Left forelimb (tissue), 1 donor: ENCODE measurements around the gene CIDEC.
"Not testable (repeated sequence)": the region's sequence is repeated elsewhere in the genome, so short reads cannot be mapped to it uniquely, and the experiment has no call there.

Experiments used
- DNase-seq: peaks from one replicate; pipeline ENCODE4 v3.0.0-alpha.2; 2018; ENCODE audit warnings: low spot score

The CIDEC gene

DNA sequence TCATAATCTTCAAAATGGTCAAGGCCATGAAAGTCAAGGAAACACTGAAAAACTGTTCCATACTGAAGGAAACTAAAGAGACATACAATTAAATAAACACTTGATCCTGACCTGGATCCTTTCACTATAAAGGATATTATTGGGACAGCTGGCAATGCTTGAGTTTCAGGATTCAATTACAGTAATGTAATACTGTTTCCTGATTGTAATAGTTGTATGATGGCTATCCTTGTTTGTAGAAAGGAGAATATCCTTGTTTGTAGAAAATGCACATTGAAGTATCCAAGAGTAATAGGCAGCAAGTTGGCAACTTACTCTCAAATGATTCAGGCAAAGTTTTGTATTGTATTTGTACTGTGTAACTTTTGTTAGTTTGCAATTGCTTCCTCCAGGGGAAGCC is 4.6 kb downstream of the CIDEC start:
- no peak for DNase-seq

DNA sequence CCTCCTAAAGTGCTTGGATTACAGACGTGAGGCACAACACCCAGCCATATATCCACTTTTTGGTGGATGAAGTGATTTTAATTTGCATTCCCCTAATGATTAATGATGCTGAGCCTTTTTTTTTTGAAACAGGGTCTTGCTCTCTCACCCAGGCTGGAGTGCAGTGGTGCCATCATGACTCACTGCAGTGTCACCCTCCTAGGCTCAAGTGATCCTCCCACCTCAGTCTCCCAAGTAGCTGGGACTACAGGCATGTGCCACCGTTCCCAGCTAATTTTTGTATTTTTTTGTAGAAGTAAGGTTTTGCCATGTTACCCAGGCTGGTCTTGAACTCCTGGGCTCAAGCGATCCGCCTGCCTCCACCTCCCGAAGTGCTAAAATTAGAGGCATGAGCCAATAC is 8.0 kb downstream of the CIDEC start:
- DNase-seq: not testable (repeated sequence)

DNA sequence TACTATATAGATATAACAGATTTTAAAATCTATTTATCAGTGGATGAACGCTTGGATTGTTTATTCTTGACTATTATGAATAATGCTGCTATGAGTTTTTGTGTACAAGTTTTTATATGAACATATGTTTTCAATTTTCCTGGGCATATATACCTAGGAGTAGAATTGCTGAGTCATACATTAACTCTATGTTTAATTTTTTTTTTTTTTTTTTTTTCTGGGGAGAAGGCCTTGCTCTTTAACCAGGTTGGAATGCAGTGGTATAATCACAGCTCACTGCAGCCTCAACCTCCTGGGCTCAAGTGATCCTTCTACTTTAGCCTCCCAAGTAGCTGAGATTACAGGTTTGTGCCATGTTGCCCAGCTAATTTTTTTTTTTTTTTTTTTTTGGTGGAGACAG is 9.1 kb downstream of the CIDEC start:
- DNase-seq: no peak

DNA sequence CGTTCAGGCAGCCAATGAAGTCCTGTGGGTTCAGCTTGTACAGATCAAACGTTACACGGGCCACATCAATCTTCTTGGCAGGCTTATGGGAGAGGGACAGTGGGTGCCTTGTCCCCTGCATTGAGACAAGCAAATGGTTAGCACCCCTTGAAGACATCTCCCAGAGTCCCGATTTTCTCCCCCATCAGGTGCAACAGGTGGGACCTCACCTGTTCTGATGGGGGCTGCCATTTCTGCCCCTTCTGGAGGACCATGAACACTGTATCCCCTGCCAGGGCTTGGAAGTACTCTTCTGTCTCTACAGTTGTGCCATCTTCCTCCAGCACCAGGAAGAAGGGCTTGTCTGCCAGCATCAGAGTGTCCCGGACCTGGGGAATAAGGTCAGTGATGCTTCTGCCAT is 10.1 kb downstream of the CIDEC start:
- DNase-seq: no peak

DNA sequence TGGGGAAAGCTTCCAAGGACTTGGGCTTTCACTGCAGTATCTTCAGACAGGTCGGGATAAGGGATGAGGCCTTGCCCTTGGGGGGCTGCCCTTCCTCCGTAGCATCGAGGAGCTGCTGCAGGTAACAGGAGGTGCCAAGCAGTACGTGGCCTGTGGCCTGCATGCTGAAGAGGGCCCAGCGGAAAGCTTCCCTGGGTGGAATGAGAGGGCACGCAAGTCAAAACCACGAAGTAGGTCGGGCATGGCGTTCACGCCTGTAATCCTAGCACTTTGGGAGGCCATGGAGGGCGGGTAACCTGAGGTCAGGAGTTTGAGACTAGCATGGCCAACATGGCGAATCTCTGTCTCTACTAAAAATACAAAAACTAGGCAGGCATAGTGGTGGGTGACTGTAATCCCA is 12.9 kb downstream of the CIDEC start:
- no peak for DNase-seq

DNA sequence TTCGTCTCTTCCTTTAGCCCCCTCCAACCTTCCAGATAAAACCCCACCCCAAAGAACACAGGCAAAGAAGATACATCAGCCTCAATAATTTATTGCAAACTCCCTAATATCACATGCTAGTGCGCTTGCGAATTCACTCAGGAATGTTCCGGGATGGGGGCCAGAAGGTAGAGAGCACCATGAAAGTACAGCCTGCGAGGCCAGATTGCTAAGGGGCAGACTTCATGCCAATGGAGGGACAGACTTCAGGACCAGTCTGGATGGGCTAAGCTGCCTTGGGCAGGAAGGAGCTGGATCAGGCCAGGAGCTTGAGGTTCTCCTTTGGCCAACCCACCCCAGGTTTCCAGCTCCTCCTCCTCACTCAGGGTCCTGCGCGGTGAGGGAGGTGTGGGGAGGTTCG is 13.4 kb downstream of the CIDEC start:
- DNase-seq: no peak

DNA sequence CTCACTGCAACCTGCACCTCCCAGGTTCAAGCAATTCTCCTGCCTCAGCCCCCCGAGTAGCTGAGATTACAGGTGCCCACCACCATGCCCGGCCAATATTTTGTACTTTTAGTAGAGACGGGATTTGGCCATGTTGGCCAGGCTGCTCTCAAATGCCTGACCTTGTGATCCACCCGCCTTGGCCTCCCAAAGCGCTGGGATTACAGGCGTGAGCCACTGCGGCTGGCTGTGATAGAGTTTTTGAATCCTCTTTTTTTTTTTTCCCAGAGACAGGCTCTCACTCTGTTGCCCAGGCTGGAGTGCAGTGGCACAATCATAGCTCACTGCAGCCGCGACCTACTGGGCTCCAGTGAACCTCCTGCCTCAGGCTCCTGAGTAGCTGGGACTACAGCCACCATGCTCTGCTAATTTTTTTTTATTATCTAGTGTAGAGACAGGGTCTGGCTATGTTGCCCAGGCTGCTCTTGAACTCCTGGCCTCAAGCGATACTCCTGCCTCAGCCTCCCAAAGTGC is 14.9 kb downstream of the CIDEC start:
- not testable (repeated sequence) for DNase-seq

DNA sequence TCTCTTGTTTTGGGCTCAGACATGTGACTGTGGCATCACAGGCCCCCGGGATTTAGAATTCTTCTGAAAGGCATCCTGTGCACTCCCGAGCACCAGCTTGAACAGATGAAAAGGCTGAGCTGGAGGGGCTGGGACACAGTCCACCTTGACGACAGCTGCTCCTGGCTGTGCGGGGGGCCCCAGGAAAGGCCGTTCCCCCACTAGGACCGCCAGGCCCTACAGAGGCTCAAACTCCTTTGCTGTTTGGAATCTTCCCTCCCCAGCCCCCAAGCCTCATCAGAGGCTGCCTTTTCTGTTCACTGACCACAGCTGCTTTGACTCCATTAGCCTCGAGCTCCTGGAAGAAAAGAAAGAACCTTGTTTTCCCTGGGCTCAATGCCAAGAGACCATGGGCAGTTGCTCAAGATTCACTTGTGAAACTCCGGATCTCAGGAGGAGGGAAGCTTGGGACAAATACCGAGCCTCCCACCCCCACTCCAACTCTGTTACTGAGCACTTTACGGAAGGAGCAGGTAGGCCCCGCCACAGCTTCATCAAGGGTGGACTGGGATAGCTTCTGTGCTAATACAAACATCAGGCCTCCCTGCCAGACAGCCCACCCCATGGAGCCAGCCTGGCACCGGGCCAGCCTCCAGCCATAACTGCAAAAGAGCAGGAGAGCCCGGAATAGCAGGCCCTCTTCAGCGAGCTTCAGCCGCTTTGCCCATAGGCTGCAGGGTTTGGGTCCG is 15.7 kb downstream of the CIDEC start:
- no peak for DNase-seq

DNA sequence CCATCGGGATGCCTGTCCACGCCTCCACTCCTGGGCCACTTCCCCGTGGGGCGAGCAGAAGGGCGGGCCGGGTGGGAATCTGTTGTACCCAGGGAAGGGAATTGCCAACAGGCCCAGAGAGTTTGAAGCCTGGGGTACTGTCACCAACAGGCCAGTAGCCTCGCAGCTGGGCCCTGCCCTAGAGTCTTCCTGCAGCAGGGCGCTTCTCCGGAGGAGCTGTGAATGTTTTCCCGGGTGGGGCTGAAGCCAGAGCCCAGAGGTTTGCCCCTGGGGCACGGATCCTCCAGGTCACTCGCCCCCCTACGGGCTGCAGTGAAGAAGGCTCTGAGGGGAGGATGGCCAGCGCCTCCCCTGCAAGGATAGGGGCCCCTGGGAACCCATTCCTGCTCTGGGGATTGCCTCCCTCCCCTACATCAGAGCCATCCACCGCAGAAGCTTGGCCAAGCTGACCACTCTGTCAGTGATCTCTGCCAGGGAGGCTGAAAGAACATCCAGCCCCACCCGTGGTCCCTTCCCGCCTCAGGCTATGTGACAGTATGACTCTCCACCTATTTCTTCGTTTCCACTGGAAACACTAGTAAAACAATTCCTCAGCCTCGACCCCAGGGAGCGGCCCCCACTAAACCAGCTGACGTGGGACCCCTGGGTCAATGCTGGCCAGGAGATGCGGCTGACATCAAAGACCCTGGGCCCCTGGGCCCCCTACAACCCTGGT is 16.8 kb downstream of the CIDEC start:
- no peak for DNase-seq

DNA sequence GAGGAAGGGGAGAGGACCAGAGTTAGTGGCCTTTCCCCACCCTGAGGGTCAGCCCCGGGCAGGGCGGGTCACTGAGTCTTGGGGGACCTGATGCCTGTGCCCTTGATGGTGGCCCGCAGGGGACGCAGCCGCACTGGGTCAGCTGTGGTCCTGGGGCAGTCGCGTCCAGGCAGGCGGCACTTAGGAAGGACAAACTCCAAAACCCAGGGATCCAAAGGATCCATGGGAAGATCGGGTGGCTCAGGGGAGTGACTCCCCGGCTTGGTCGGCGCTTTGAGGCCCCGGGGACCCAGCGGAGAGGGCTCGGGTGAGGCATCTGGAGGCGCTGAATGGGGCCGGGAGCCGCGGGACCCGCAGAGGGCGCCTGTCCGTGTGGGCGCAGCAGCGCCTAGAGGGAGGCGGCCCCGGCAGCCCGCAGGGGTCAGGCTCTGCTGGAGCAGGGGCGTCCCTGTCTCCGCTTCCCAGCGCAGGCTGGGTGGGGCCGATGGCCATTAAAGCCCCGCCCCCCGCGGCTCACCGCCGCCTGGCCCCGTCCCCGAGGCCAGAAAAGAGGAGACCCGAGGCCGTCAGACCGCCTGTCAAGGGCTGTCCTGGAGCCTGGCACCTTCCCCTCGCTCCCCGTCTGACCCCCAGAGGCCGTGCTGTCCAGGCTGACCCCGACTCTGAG is 17.5 kb downstream of the CIDEC start:
- DNase-seq: no peak

DNA sequence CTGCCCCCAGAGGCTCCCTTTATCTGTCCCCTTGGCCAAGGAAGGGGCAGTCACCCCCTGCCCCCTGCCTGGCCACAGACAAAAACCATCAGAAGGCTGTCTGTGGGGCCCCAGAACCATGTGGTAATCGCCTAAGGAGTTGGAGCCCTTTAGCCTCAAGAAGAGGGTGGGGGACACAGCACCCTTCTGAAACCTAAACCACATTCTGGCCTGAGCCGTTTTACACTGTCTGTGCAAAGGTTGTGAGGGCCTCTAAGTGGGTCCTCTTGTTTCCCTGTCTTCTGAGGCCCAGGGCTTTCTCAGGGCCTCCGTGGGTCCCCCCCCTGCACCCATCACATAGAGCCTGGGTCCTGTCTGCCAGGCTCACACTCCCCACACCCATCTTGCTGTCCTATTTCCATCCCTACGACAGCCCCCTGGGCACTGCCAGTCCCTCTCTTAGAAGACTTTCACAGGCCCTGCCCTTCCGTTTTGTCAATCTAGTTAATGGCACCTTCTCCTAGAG is 18.4 kb downstream of the CIDEC start:
- no peak for DNase-seq

DNA sequence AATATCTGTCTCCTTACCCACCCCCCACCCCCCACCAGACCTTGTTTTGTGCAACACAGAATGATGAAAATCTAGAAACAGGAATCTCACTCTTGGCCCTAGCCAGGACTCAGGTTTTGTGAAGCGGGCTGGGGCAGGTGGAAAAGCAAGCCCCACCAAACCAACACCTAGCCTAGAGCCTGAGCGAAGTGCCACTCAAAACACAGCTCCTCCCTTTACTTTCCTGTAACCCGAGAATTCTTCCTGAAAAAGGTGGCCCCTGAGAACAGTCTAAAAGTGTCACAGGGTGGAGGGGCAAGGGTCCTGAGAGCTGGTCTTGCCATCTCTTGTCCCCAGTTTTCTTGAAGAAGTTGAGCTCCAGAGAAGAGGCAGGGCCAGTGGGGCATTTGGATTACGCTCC is 18.9 kb downstream of the CIDEC start:
- no peak for DNase-seq

DNA sequence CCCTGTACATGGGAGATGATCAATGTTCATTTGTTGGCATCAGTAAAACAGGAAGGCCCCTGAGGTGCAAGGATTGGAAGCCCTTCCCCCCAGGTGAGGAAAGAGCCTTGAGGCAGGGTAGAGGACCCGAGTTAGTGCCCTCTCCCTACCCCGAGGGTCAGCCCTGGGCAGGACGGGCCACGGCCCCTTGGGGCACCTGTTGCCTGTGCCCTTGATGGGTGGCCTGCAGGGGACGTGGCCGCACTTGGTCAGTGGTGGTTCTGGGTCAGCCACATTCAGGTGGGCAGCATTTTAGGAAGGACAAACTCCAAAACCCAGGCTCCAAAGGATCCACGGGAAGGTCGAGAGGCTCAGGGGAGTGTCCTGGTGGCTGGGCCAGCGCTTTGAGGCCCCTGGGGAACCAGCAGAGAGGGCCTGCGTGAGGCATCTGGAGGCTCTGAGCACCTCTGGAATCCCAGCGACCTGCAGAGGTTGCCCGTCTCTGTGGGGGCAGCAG is 20.5 kb downstream of the CIDEC start:
- no peak for DNase-seq

DNA sequence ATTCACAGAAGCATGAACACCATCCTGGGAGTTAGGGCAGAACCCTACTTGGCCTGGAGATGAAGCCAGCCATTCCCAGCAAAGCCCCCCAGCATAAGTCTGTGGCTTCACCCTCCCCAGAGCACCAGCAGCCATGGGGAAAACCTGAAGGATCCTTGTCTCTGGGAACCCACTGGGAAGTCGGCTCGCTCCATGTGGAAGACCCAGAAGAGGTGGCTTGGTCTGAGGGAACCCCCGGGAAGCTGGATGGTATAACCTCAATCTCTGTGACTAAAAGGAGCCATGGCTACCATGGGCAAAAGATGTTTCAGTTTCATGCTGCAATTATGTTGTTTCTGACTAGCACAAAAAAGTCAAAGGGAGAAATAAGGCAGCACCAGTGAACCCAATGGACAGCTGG is 24.5 kb downstream of the CIDEC start:
- DNase-seq: no peak

DNA sequence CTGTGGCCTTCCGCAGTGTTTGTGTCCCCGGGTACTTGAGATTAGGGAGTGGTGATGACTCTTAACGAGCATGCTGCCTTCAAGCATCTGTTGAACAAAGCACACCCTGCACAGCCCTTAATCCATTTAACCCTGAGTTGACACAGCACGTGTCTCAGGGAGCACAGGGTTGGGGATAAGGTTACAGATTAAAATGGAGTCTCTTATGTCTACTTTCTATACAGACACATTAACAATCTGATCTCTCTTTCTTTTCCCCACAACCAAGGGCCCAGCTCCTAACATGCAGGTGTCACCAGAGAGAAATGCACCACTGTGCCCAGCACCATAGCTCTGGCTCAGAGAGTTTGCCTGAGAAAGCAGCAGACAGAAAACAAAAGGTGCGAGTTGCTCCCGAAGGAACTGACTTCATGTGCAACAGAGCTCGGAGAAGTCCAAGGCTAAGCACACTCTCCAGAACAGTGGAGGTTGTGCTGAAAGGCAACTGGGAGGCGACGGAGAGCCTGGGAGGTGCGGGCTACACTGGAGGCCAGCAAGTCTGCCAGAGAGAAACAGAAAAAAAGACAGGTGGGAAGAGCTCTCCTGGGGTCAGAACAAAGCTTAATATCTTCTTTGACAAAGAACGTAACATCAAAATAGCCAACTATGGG is 25.6 kb downstream of the CIDEC start:
- DNase-seq: not testable (repeated sequence)

DNA sequence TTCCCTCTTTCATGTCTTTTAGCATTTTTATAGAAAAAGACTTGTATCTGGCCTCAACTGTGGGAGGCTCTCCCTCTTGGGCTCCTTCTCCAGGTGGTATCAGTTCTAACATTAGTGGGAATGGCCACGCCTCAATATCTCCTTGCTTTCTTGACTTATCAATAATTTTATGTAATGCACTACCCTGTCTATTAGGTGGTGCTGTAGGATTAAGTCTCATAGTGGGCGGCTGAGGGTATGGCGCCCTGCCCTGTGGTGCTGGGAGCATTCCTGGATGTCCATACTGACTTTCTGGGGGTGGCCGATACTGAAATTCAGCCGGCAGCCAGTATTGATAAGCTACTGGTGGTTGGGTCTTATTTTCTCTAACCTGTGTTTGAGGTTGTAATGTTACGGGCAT is 27.5 kb downstream of the CIDEC start:
- no peak for DNase-seq

DNA sequence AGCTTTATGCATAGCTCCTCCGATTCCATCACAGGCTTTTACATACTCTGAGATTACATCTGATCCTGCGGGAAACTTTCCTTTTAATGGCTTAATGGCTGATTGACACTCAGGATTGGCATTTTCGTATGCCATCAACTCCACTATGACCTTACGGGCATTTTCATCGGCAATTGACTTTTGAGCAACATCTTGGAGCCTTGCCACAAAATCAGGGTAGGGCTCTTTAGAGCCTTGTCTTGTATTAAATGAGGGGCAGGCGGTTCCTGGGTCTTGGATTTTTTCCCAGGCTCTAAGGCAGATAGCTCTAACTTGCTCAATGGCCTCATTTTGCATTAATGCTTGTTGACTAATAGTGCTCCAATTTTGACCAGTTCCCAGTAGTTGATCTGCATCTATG is 28.1 kb downstream of the CIDEC start:
- DNase-seq: not testable (repeated sequence)

DNA sequence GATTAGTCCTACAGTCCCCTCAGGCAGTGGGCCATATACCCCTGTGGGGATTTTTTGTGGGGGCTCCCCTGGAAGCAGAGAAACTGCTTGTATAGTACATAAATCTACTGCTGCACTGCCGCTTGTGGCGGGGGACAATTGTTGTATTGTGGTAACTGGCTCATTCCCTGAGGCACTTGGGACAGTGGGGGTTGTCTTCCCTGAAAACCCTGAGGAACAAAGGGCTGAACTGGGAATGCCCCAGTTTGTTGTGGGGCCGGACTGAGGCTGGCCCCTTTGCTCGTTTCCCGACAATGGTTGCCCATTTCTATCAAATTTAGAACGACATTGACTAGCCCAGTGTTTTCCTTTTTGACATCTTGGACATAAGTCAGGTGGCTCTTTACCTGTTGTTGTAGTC is 28.7 kb downstream of the CIDEC start:
- not testable (repeated sequence) for DNase-seq

DNA sequence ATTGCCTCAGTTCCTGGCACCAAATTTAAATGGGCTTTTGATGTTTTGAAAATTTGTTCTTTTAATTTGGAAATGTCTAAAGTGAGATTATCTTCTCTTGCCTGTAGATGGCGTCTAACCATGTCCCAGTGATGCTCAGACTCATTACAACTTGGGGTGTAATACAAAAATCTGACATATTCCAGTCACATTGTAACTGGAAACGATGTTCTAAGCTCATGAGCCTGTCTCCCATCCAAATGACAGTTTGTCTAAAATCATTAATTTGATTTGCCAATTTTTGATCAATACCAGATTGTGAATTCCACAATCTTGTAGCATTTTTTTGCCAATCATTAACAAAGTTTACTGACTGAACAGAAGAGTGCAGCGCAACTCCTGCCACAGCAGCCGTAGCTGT is 31.2 kb downstream of the CIDEC start:
- DNase-seq: not testable (repeated sequence)

DNA sequence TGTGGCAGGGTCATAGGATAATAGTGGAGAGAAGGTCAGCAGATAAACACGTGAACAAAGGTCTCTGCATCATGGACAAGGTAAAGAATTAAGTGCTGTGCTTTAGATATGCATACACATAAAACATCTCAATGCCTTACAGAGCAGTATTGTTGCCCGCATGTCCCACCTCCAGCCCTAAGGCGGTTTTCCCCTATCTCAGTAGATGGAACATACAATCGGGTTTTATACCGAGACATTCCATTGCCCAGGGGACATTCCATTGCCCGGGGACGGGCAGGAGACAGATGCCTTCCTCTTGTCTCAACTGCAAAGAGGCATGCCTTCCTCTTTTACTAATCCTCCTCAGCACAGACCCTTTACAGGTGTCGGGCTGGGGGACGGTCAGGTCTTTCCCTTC is 32.2 kb downstream of the CIDEC start:
- not testable (repeated sequence) for DNase-seq

DNA sequence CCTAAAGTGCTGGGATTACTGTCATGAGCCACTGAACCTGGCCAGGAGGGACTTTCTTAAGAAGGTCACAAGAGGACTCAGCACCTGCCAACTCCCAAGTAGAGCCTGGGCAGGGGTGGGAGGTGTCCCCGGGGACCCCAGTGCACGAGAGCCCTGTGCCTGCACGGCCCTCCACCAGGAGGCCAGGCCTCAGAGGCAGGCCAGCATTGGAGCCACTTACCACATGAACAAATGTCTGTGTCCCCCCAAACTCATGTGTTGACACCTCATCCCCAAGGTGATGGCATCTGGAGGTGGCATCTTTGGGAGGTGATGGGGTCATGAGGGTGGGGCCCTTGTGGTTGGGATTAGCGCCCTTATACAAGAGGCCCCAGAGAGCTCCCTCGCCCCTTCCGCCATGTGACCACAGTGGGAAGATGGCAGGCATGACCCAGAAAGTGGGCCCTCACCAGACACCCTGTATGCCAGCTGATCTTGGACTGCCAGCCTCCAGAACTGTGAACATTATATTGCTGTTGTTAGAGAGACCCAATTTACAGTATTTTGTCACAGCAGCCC is 33.0 kb downstream of the CIDEC start:
- DNase-seq: no peak

DNA sequence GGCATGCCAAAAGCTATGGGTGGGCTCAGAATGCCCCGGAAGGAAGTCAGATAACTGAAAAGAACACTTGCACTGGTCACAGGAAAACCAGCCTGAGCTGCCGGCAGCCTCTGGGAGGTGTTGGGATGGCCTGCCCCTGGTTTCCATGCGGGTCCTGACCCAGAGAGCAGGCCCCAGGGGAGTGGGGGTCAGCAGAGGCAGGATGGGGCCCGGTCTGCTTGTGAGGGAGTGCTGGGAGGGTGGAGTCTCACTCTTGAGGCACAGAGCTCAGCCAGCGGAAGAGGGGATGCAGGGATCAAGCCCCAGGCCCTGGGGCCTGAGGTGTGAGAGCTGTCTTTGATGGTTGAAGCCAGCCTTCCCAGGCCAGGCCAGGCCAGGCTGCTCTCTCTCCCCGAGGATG is 33.8 kb downstream of the CIDEC start:
- DNase-seq: no peak
